PC-3 (cell line): ENCODE measurements around the gene SH3BP1. TPM values are rescaled to one million over a fixed set of nuclear protein-coding genes. Genes with fewer than 3 reads are reported as not detected.

Experiments
- ATAC-seq: fragments of 200-7000 bp; cut with Tn5 transposase; 2 replicates; pipeline ENCODE4 v1.9.1; 2020; ENCODE audit warnings: mild to moderate bottlenecking, moderate library complexity
- BruUV-seq: library from RNA; stranded (reverse); fragments of 400-500 nt; replicated peaks from 2 replicates; lab custom pipeline; 2021; lab: Mats Ljungman, UMichigan
- CTCF ChIA-PET: fragments of 300-600 bp; sonication (Branson Sonifier 250); formaldehyde crosslinking; loops from one replicate; lab custom pipeline; 2022; ENCODE audit warnings: antibody characterized with exemption; lab: Charles Lee
- POLR2A ChIA-PET: fragments of 300-600 bp; sonication (Branson Sonifier 250); formaldehyde crosslinking; loops from one replicate; lab custom pipeline; 2022; ENCODE audit warnings: antibody characterized with exemption; ENCODE audit not compliant: unreplicated experiment; lab: Charles Lee
- DNase-seq: peaks from one replicate; pipeline ENCODE4 v3.0.0-alpha.2; 2015
- H2AFZ ChIP-seq: fragments of 300-600 bp; sonication (generic); 2 replicates; pipeline ENCODE4 v1.6.0; 2016; ENCODE audit warnings: antibody characterized with exemption, low read length
- H3F3A ChIP-seq: fragments of 300-600 bp; sonication (generic); one replicate; pipeline ENCODE4 v1.6.0; 2017; ENCODE audit warnings: antibody characterized with exemption, low read length, control low read depth, mild to moderate bottlenecking; ENCODE audit not compliant: unreplicated experiment
- H3K27ac ChIP-seq: fragments of 300-600 bp; sonication (generic); 2 replicates; pipeline ENCODE4 v1.5.1; 2016; ENCODE audit warnings: mild to moderate bottlenecking, low read length
- H3K27me3 ChIP-seq: fragments of 300-600 bp; sonication (generic); 2 replicates; pipeline ENCODE4 v1.6.1; 2016; ENCODE audit warnings: low read length, mixed read lengths
- H3K36me3 ChIP-seq: fragments of 300-600 bp; sonication (generic); 2 replicates; pipeline ENCODE4 v1.6.1; 2016; ENCODE audit warnings: low read depth, mixed run types, low read length, mixed read lengths
- H3K4me1 ChIP-seq: fragments of 300-600 bp; sonication (generic); 2 replicates; pipeline ENCODE4 v1.5.1; 2016; ENCODE audit warnings: low read length; ENCODE audit not compliant: insufficient read depth
- H3K4me2 ChIP-seq: fragments of 300-600 bp; sonication (generic); 2 replicates; pipeline ENCODE4 v1.6.0; 2016; ENCODE audit warnings: low read length
- H3K4me3 ChIP-seq: fragments of 300-600 bp; sonication (generic); 2 replicates; pipeline ENCODE4 v1.5.1; 2016; ENCODE audit warnings: mild to moderate bottlenecking, low read length, mixed read lengths
- H3K79me2 ChIP-seq: fragments of 300-600 bp; sonication (generic); 2 replicates; pipeline ENCODE4 v1.6.1; 2017; ENCODE audit warnings: low read length, mixed read lengths
- H3K9ac ChIP-seq: fragments of 300-600 bp; sonication (generic); 2 replicates; pipeline ENCODE4 v1.6.0; 2016; ENCODE audit warnings: mild to moderate bottlenecking, low read length
- H3K9me2 ChIP-seq: fragments of 300-600 bp; sonication (generic); replicated peaks from 2 replicates; pipeline ENCODE4 v1.6.1; 2016; ENCODE audit warnings: mixed run types, low read length, mixed read lengths
- H3K9me3 ChIP-seq: fragments of 300-600 bp; sonication (generic); 2 replicates; pipeline ENCODE4 v1.6.1; 2016; ENCODE audit warnings: low read length, mixed read lengths
- H4K20me1 ChIP-seq: fragments of 300-600 bp; sonication (generic); 2 replicates; pipeline ENCODE4 v1.6.1; 2016; ENCODE audit warnings: low read length, mixed read lengths
- CTCF ChIP-seq: fragments of 300-600 bp; sonication (generic); conservative IDR thresholded peaks from 2 replicates; pipeline ENCODE4 v1.5.1; 2017; ENCODE audit warnings: antibody characterized with exemption, low read depth, mild to moderate bottlenecking, low read length
- EZH2 ChIP-seq: fragments of 300-600 bp; sonication (generic); IDR thresholded peaks from one replicate; pipeline ENCODE4 v1.6.1; 2017; ENCODE audit warnings: antibody characterized with exemption, mild to moderate bottlenecking, low read length; ENCODE audit not compliant: unreplicated experiment
- EZH2phosphoT487 ChIP-seq: fragments of 300-600 bp; sonication (generic); IDR thresholded peaks from 2 replicates; pipeline ENCODE4 v1.6.1; 2018; ENCODE audit warnings: mild to moderate bottlenecking, antibody characterized with exemption, low read length, borderline replicate concordance
- intact Hi-C: fragments of 100-400 bp; cut with micrococcal nuclease; formaldehyde crosslinking; loops from 2 replicates; pipeline ENCODE4 v1.9.0; 2023
- total RNA-seq: library from RNA; depleted of rRNA; stranded (reverse); fragments of >200 nt; gene quantifications from 2 replicates; pipeline ENCODE4 v1.2.3, GENCODE V29; 2014

The SH3BP1 gene
- total RNA-seq, 1 experiment from 2014 or later, result 18.0 TPM

- Histone ChIP-seq H3K27me3 (no peaks in the 10 kb centered on the region), H3K9me2 (no peaks in the 10 kb centered on the region), H3K4me2 (no peak overlapping the region), H3K79me2 (no peaks in the 10 kb centered on the region), H3K36me3 (no peaks in the 10 kb centered on the region), H3K27ac (no peak overlapping the region), H3K4me1 (no peaks in the 10 kb centered on the region), H3K9me3 (no peaks in the 10 kb centered on the region), H3F3A (no peaks in the 10 kb centered on the region), H2AFZ (no peak overlapping the region), H3K9ac (no peak overlapping the region), H4K20me1 (no peaks in the 10 kb centered on the region), H3K4me3 (no peak overlapping the region)
- ChIA-PET POLR2A (no interaction called here), CTCF (no interaction called here)
- no peak for TF ChIP-seq CTCF
- no peak for TF ChIP-seq EZH2phosphoT487
- no peak for TF ChIP-seq EZH2
- ATAC-seq, result no peak
- intact Hi-C loops, result no loop called here
- BruUV-seq, result no TSS peak
- no peak for DNase-seq
Observed at GRCh38 chr22:37629928-37630327, 9.5 kb upstream of the SH3BP1 start.

- Histone ChIP-seq H3K9me3 (no peaks in the 10 kb centered on the region), H3F3A (no peaks in the 10 kb centered on the region), H3K4me2 (no peak overlapping the region), H3K27me3 (no peaks in the 10 kb centered on the region), H3K79me2 (no peaks in the 10 kb centered on the region), H3K4me3 (no peak overlapping the region), H3K27ac (no peak overlapping the region), H4K20me1 (no peaks in the 10 kb centered on the region), H3K36me3 (no peaks in the 10 kb centered on the region), H3K9ac (no peak overlapping the region), H2AFZ (no peak overlapping the region), H3K9me2 (no peaks in the 10 kb centered on the region), H3K4me1 (no peaks in the 10 kb centered on the region)
- intact Hi-C loops, result no loop called here
- ChIA-PET POLR2A (interaction anchor here (0.5 kb wide), 1 partner anchor 69 kb away, joined by 19 read pairs; no protein-coding TSS in a partner anchor), CTCF (no interaction called here)
- no TSS peak for BruUV-seq
- TF ChIP-seq CTCF (no peak), EZH2phosphoT487 (no peak), EZH2 (no peak)
- ATAC-seq (no peak), DNase-seq (no peak)
Observed at GRCh38 chr22:37630839-37631435, 8.5 kb upstream of the SH3BP1 start.

GRCh38 chr22:37631448-37632173 is 7.9 kb upstream of the SH3BP1 start:
- Histone ChIP-seq H2AFZ (no peak overlapping the region), H3K9me3 (no peaks in the 10 kb centered on the region), H3K27me3 (no peaks in the 10 kb centered on the region), H4K20me1 (no peaks in the 10 kb centered on the region), H3K36me3 (no peaks in the 10 kb centered on the region), H3F3A (no peaks in the 10 kb centered on the region), H3K27ac (no peak overlapping the region), H3K79me2 (no peaks in the 10 kb centered on the region), H3K9ac (no peak overlapping the region), H3K4me1 (no peaks in the 10 kb centered on the region), H3K4me2 (no peak overlapping the region), H3K9me2 (no peaks in the 10 kb centered on the region), H3K4me3 (no peak overlapping the region)
- ATAC-seq (no peak), DNase-seq (no peak)
- ChIA-PET CTCF (no interaction called here), POLR2A (interaction anchor here (0.5 kb wide), 1 partner anchor 69 kb away, joined by 19 read pairs; no protein-coding TSS in a partner anchor)
- intact Hi-C loops, result no loop called here
- TF ChIP-seq CTCF (no peak), EZH2phosphoT487 (no peak), EZH2 (no peak)
- no TSS peak for BruUV-seq
